HepG2 (cell line): ENCODE results near the gene IQSEC1. TPM values are rescaled to one million over a fixed set of nuclear protein-coding genes. Genes with fewer than 3 reads are reported as not detected.
A peak's percentile ranks its signal among the peaks of the same experiment; 100 is the strongest.

Experiments
- ATAC-seq: fragments of 200-7000 bp; cut with Tn5 transposase; 3 replicates; pipeline ENCODE4 v1.9.1; 2020; ENCODE audit warnings: mild to moderate bottlenecking, moderate library complexity
- BruUV-seq: library from RNA; stranded (reverse); fragments of 400-500 nt; replicated peaks from 2 replicates; lab custom pipeline; 2021; lab: Mats Ljungman, UMichigan
- CTCF ChIA-PET: fragments of 300-600 bp; formaldehyde crosslinking; extraction: SDS; loops from one replicate; lab custom pipeline; 2021; ENCODE audit warnings: low total read pairs, inconsistent platforms, low intra/inter-chr PET ratio; lab: Yijun Ruan, JAX
- POLR2A ChIA-PET: fragments of 350-600 bp; sonication (Branson Sonifier 250); formaldehyde crosslinking; loops from one replicate; lab custom pipeline; 2020; ENCODE audit warnings: antibody characterized with exemption, inconsistent platforms; lab: Yijun Ruan, JAX
- DNase-seq: peaks from one replicate; pipeline ENCODE4 v3.0.0-alpha.2; 2015; ENCODE audit warnings: low spot score
- FAIRE-seq: peaks from 3 replicates; lab custom pipeline; 2011; peaks lifted over from hg19 to GRCh38; lab: Jason Lieb, UNC
- H2AFZ ChIP-seq: one replicate; pipeline ENCODE4 v1.6.1; 2011; ENCODE audit warnings: low read length, inconsistent platforms
- H3K27ac ChIP-seq: fragments of 300-600 bp; 3 replicates; pipeline ENCODE4 v1.8.0; 2011; ENCODE audit warnings: mixed run types, mild to moderate bottlenecking, mixed read lengths, low read length, inconsistent platforms; ENCODE audit not compliant: insufficient read depth; ENCODE audit errors: extremely low read length
- H3K27me3 ChIP-seq, 2 experiments: fragments of 200-600 bp in 1 of 2; 2 replicates in 1 of 2; 3 replicates in 1 of 2; pipeline versions ENCODE4 v1.6.0 to v1.8.0; 2011; ENCODE audit warnings: low read length in 2 of 2, mild to moderate bottlenecking in 2 of 2, moderate library complexity in 2 of 2, inconsistent platforms in 1 of 2; ENCODE audit not compliant: insufficient read depth in 2 of 2, control insufficient read depth in 1 of 2
- H3K36me3 ChIP-seq, 2 experiments: fragments of 200-600 bp in 1 of 2; replicated peaks in 1 of 2; 2 replicates in 1 of 2; 3 replicates in 1 of 2; pipeline versions ENCODE4 v1.5.1 to v1.8.0; 2011; ENCODE audit warnings: low read length in 2 of 2, inconsistent platforms in 1 of 2; ENCODE audit not compliant: insufficient read depth in 2 of 2, control insufficient read depth in 1 of 2
- H3K4me1 ChIP-seq: 2 replicates; pipeline ENCODE4 v1.5.1; 2012; ENCODE audit warnings: low read length, inconsistent platforms; ENCODE audit not compliant: insufficient read depth
- H3K4me2 ChIP-seq: 2 replicates; pipeline ENCODE4 v1.6.0; 2011; ENCODE audit warnings: low read depth, low read length, inconsistent platforms
- H3K4me3 ChIP-seq, 3 experiments: fragments of 200-600 bp in 1 of 3; sonication (generic), shearing (Covaris generic) in 1 of 3; replicated peaks in 1 of 3; 2 replicates each; pipeline ENCODE4 v1.5.1; 2011 to 2016; ENCODE audit warnings: low read length in 3 of 3, inconsistent platforms in 2 of 3, low read depth in 2 of 3, mild to moderate bottlenecking in 2 of 3, control low read depth in 1 of 3, mixed read lengths in 1 of 3; ENCODE audit not compliant: insufficient read depth in 1 of 3
- H3K79me2 ChIP-seq: one replicate; pipeline ENCODE4 v1.6.1; 2011; ENCODE audit warnings: low read length, inconsistent platforms; ENCODE audit not compliant: insufficient read depth
- H3K9ac ChIP-seq: 2 replicates; pipeline ENCODE4 v1.6.0; 2011; ENCODE audit warnings: mild to moderate bottlenecking, low read depth, low read length, inconsistent platforms; ENCODE audit not compliant: insufficient read depth
- H3K9me3 ChIP-seq: 2 replicates; pipeline ENCODE4 v1.5.1; 2012; ENCODE audit warnings: mild to moderate bottlenecking, low read length
- H4K20me1 ChIP-seq: 2 replicates; pipeline ENCODE4 v1.6.0; 2011; ENCODE audit warnings: inconsistent platforms, mild to moderate bottlenecking, low read length, moderate library complexity; ENCODE audit not compliant: insufficient read depth
- ASH2L ChIP-seq: fragments of 300-600, 200-600 bp; sonication (generic); IDR thresholded peaks from 2 replicates; pipeline ENCODE4 v1.7.0; 2017; ENCODE audit warnings: low read depth, mild to moderate bottlenecking, moderate library complexity, mixed read lengths, low read length; ENCODE audit not compliant: insufficient read length
- CEBPB ChIP-seq: IDR thresholded peaks from 2 replicates; pipeline ENCODE4 v1.6.1; 2011; ENCODE audit warnings: low read depth, low read length, improper control_type of control experiment, borderline replicate concordance
- CENPX ChIP-seq: sonication (generic); formaldehyde crosslinking; IDR thresholded peaks from 2 replicates; pipeline ENCODE4 v1.9.0; 2021; ENCODE audit warnings: mild to moderate bottlenecking, missing genetic modification reagents, moderate library complexity
- EEA1 ChIP-seq: sonication (generic); formaldehyde crosslinking; IDR thresholded peaks from 2 replicates; pipeline ENCODE4 v1.5.1; 2020; ENCODE audit warnings: mild to moderate bottlenecking, missing genetic modification reagents, borderline replicate concordance
- GTF3A ChIP-seq: sonication (generic); formaldehyde crosslinking; conservative IDR thresholded peaks from 2 replicates; pipeline ENCODE4 v1.4.0; 2020; ENCODE audit warnings: mild to moderate bottlenecking, missing genetic modification reagents
- HINFP ChIP-seq: sonication (generic); formaldehyde crosslinking; IDR thresholded peaks from 2 replicates; pipeline ENCODE4 v1.4.0; 2020; ENCODE audit warnings: low read depth, mild to moderate bottlenecking, missing genetic modification reagents
- IKZF5 ChIP-seq: IDR thresholded peaks from 2 replicates; pipeline ENCODE4 v1.6.1; 2018; ENCODE audit warnings: missing genetic modification reagents, mild to moderate bottlenecking, missing compliant biosample characterization
- JUN ChIP-seq: sonication (generic); formaldehyde crosslinking; IDR thresholded peaks from 2 replicates; pipeline ENCODE4 v1.4.0; 2020; ENCODE audit warnings: mild to moderate bottlenecking, missing genetic modification reagents
- KAT2B ChIP-seq: fragments of 150-350 bp; IDR thresholded peaks from 2 replicates; pipeline ENCODE4 v1.6.1; 2014; ENCODE audit warnings: low read depth, low read length, borderline replicate concordance
- MEF2D ChIP-seq: sonication (generic); formaldehyde crosslinking; IDR thresholded peaks from 2 replicates; pipeline ENCODE4 v1.5.1; 2020; ENCODE audit warnings: mild to moderate bottlenecking, missing genetic modification reagents
- NFE2L1 ChIP-seq: sonication (generic); formaldehyde crosslinking; IDR thresholded peaks from 2 replicates; pipeline ENCODE4 v1.4.0; 2020; ENCODE audit warnings: missing genetic modification reagents, mild to moderate bottlenecking, borderline replicate concordance
- REL ChIP-seq: sonication (generic); formaldehyde crosslinking; conservative IDR thresholded peaks from 2 replicates; pipeline ENCODE4 v1.8.0; 2022; ENCODE audit warnings: mild to moderate bottlenecking, missing genetic modification reagents, moderate library complexity
- ZMYM4 ChIP-seq: sonication (generic); formaldehyde crosslinking; IDR thresholded peaks from 2 replicates; pipeline ENCODE4 v1.8.1; 2023; ENCODE audit warnings: mild to moderate bottlenecking, missing genetic modification reagents
- ZNF138 ChIP-seq: sonication (generic); formaldehyde crosslinking; IDR thresholded peaks from 2 replicates; pipeline ENCODE4 v1.5.0; 2020; ENCODE audit warnings: mild to moderate bottlenecking, low read depth, missing genetic modification reagents
- ZNF597 ChIP-seq: sonication (generic); formaldehyde crosslinking; IDR thresholded peaks from 2 replicates; pipeline ENCODE4 v1.5.0; 2020; ENCODE audit warnings: missing genetic modification reagents
- ZNF629 ChIP-seq: sonication (generic); formaldehyde crosslinking; conservative IDR thresholded peaks from 2 replicates; pipeline ENCODE4 v1.5.0; 2020; ENCODE audit warnings: missing genetic modification reagents
- ZNF879 ChIP-seq: sonication (generic); formaldehyde crosslinking; IDR thresholded peaks from 2 replicates; pipeline ENCODE4 v1.8.1; 2023; ENCODE audit warnings: missing genetic modification reagents
- WGBS: methylation state at CpG from one replicate; pipeline ENCODE4 v1.1.6; 2017; ENCODE audit warnings: low lambda C conversion rate; 5-methylcytosine and 5-hydroxymethylcytosine counted together
- in situ Hi-C: cut with HindIII; loops from 2 replicates; pipeline ENCODE4 v1.10.0; 2017; ENCODE audit warnings: low pct_unique_long_range_greater_than_20kb; ENCODE audit not compliant: extremely low pct_ligation_motif_present
- intact Hi-C: fragments of 100-400 bp; cut with micrococcal nuclease; formaldehyde crosslinking; loops from one replicate; pipeline ENCODE4 v1.10.0; 2022; ENCODE audit not compliant: unreplicated experiment
- polyA plus RNA-seq, 8 experiments: library from polyadenylated mRNA; depleted of rRNA in 3 of 8; stranded (reverse) in 7 of 8; unstranded in 1 of 8; fragments of >200 nt; fragmentation: Illumina TruSeq in 4 of 8; extraction: Trizol in 4 of 8; gene quantifications; 2 replicates each; pipeline versions ENCODE4 v1.2.1 to v1.2.3, GENCODE V29; 2011 to 2016; ENCODE audit warnings: low read depth in 4 of 8, missing spikeins in 1 of 8, mixed read lengths in 1 of 8; ENCODE audit not compliant: insufficient read depth in 1 of 8
- total RNA-seq, 5 experiments: library from RNA; depleted of rRNA; stranded (reverse); fragments of >200 nt; fragmentation: Illumina TruSeq; extraction: Trizol; gene quantifications; 2 replicates each; pipeline ENCODE4 v1.2.3, GENCODE V29; 2016; ENCODE audit warnings: low read depth in 1 of 5

IQSEC1 gene
- total and polyA plus RNA-seq, 2 of the 13 experiments (the other 11 are each of a cell fraction or from before 2014, with no cell fraction given), result 17.4 to 20.2 TPM

GRCh38 chr3:13085081-13085845, 12.0 kb upstream of the IQSEC1 start:
- 96% methylated on average over 23 of the region's 26 CpGs for WGBS
- POLR2A ChIA-PET, result no interaction called here
- BruUV-seq, result no TSS peak

GRCh38 chr3:13083898-13084297, 10.7 kb upstream of the IQSEC1 start:
- intact Hi-C loops, result no loop called here
- no peak for ATAC-seq
- peaks cover 4% of the 10 kb centered on the region; the same call in 1 of the 2 replicates for H4K20me1 ChIP-seq
- 94% methylated on average over 2 of the region's 8 CpGs for WGBS
- no peaks in the 10 kb centered on the region for H3K79me2 ChIP-seq
- no peak overlapping the region for H2AFZ ChIP-seq
- H3K27ac ChIP-seq, result no peak overlapping the region
- no peak for DNase-seq
- no peaks in the 10 kb centered on the region for H3K4me1 ChIP-seq
- H3K36me3 ChIP-seq, result peaks cover 0 to 5% of the 10 kb centered on the region in 2 experiments; a peak in 2 of 5 replicates
- H3K4me3 ChIP-seq, result no peak overlapping the region
- BruUV-seq, result no TSS peak
- ChIA-PET POLR2A (no interaction called here), CTCF (no interaction called here)
- in situ Hi-C loops, result no loop called here
- H3K9me3 ChIP-seq, result no peaks in the 10 kb centered on the region
- H3K4me2 ChIP-seq, result no peak overlapping the region
- H3K27me3 ChIP-seq, result no peaks in the 10 kb centered on the region
- no peak for FAIRE-seq
- H3K9ac ChIP-seq, result no peak overlapping the region
- TF ChIP-seq HINFP (CRISPR knock-in tag) (no peak), KAT2B (no peak), REL (CRISPR knock-in tag) (no peak), MEF2D (CRISPR knock-in tag) (no peak), ZMYM4 (CRISPR knock-in tag) (no peak), ZNF597 (CRISPR knock-in tag) (no peak), CENPX (no peak), ZNF138 (CRISPR knock-in tag) (no peak), ZNF879 (no peak), IKZF5 (CRISPR knock-in tag) (no peak), ASH2L (no peak), JUN (CRISPR knock-in tag) (no peak), GTF3A (CRISPR knock-in tag) (no peak)

More at GRCh38 chr3:13085081-13085845, 12.0 kb upstream of the IQSEC1 start:
- Histone ChIP-seq H2AFZ (no peak overlapping the region), H3K4me1 (no peaks in the 10 kb centered on the region), H3K27ac (no peak overlapping the region), H3K9me3 (no peaks in the 10 kb centered on the region), H3K4me2 (no peak overlapping the region), H4K20me1 (peaks cover 4% of the 10 kb centered on the region; the same call in 1 of the 2 replicates), H3K79me2 (no peaks in the 10 kb centered on the region), H3K27me3 (no peaks in the 10 kb centered on the region), H3K4me3 (no peak overlapping the region), H3K9ac (no peak overlapping the region), H3K36me3 (peaks cover 0 to 5% of the 10 kb centered on the region in 2 experiments; a peak in 2 of 5 replicates)
- TF ChIP-seq CEBPB, result peak; percentile 48; the same call in 1 of the 2 replicates
- peak; percentile 62; the same call in 1 of the 2 replicates for TF ChIP-seq ZNF629 (CRISPR knock-in tag)
- no peak for TF ChIP-seq NFE2L1 (CRISPR knock-in tag)
- no peak for TF ChIP-seq EEA1
- no peak for FAIRE-seq
- DNase-seq, result no peak
- ATAC-seq, result no peak
- CTCF ChIA-PET, result no interaction called here
- intact Hi-C loops (no loop called here), in situ Hi-C loops (no loop called here)
